NCI-H226 (cell line): ENCODE measurements around the gene GTPBP10.
"Not testable (repeated sequence)": the region's sequence is repeated elsewhere in the genome, so short reads cannot be mapped to it uniquely, and the experiment has no call there.

Experiments
- DNase-seq: peaks from one replicate; pipeline ENCODE4 v3.0.0-alpha.2; 2015

GTPBP10 gene, protein sequence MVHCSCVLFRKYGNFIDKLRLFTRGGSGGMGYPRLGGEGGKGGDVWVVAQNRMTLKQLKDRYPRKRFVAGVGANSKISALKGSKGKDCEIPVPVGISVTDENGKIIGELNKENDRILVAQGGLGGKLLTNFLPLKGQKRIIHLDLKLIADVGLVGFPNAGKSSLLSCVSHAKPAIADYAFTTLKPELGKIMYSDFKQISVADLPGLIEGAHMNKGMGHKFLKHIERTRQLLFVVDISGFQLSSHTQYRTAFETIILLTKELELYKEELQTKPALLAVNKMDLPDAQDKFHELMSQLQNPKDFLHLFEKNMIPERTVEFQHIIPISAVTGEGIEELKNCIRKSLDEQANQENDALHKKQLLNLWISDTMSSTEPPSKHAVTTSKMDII

DNA sequence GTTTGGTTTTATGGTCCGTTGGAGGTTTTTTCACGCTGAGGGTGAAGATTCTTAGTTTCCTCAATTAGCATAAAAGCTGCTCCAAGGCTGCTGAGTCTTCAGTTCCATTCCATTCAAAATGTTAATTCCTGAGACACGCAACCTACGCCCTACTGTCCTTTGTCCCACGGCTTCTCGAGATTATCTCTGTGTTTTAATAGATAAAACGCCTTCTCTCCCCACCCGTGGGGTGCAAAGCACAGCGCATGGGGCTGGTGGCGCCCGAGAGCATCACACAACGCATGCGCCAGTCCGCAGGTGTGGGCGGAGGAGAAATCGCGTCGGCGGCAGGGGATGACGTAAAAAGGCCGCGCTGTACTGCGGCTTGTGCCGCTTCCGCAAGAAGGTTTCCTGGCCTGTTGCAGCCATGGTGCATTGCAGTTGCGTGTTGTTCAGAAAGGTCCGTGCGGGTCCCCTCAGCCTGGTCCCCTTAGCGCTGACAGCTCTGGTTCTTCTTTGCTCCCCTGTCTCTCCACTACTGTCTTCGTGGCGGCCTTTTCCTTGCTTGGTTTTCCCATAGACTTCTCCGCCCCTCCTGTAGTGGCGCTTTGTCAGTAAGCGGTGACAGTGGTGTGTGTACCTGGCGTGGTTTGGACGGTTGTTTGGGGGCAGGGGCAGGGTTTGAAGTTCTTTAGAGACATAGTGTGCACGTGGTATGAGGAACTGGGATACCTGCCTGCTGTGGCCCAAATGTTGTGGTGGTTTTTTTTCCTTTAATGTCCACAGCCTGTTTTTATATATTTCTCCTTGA lies at the start of gene GTPBP10:
GTPBP10 (plus strand) TSS at position 381 of the 790 bp plus-strand sequence; CDS start at position 407, 26 bp downstream.
- DNase-seq, result peak; percentile 87

DNA sequence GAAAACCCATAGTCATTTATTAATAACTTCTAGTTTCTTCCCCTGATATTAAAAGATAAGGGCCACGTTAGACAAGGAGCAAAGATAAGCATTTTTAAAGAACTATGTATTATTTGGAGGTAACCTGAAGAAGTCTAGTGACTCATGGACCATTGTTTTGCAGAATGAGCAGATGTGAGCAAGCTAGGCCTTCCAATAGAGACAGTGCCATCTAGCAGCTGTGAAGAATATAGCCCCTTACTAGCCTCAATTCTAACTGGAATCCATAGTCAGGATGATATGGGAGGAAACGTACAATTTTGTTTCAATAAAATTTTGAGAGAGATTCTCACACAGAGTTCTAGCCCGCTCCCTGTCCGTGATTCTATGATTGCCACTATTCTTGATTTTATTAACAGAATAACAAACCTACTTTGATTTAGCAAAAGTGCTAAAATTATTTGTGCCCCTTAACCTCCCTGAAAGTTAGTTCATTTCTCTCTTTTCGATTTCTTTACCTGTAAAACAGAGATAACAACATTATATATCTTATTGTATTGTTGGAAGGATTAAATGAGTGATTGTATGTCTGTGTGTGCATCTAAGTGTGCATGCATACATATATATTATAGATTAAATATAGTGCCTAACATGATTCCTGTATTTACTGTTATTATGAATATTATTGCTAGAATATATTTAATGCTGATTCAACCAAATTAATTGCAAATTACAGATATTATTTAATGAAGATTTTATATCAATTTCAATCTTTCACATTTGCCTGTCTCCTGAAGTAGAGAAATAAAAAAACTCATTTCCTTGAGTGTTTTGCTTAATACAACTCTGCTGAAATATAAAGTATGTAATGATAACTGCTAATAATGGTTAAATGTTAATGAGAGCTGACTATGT lies 48.1 kb upstream of the GTPBP10 start:
- DNase-seq, result peak; percentile 38

DNA sequence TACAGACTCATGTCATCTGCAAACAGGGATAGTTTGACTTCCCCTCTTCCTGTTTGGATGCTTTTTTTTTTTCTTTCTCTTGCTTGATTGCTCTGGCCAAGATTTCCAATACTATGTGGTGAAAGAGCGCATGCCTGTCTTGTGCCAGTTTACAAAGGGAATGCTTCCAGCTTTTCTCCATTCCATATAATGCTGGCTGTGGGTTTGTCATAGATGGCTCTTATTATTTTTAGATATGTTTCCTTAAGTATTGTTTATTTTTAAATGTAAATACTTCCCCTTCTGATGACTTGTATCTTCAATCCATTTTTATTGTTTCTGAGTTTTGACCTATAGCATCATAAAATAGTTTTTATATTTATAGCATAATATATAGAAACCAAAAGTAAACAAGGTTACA lies 43.3 kb upstream of the GTPBP10 start:
- DNase-seq, result no peak

DNA sequence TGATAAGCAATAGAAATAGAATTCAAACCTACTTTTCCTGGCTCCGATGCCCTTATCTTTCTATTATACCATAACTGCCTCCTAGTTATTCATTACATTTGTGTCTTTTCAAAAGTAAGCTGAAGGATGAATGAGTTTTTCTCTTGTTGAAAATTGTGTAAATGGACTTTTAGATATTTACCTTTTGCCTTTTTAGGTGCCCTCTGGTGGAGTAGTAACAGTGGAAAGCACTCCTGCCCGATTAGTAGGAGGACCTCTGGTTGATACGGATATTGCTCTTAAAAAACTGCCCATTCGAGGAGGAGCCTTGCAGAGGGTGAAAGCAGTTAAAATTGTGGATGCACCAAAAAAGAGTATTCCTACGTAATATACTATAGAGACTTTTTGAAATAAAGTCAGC lies 36.6 kb upstream of the GTPBP10 start:
- no peak for DNase-seq

DNA sequence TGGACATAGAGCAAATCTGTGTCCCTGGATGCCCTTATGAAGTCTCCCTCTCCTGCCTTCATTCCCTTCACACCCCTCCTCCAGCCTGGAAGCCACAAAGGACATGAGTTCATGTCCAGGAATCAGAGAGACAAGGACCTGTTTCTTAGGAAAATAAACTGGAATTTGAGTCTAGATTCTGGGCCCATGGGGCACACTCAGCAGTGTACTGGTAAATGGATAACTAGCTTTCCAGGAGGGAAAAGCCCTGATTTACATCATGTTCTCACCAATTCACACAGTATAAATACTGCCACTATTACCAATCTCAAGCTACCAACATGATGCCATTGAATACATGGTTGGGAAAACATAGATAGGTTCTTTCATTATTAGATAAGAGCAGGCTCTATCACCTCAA lies 35.3 kb upstream of the GTPBP10 start:
- DNase-seq, result no peak

DNA sequence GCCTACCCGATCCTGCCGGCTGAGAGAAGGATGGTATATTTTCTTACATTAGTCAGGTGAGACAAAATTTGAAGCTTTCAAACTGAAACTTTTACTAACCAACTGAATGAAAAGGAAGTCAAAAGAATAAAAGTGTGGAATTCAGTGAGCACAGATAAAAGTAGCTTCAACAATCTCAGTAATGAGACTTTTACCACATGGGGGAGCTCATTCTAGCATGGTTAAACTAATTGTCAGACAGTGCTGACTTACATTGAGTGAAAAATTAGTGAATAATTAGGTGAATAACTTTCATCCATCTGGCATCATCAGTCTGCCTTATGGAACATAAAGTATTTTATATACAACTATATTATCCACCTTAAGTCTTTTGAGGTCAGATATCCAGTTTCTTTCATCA lies 33.8 kb upstream of the GTPBP10 start:
- no peak for DNase-seq

DNA sequence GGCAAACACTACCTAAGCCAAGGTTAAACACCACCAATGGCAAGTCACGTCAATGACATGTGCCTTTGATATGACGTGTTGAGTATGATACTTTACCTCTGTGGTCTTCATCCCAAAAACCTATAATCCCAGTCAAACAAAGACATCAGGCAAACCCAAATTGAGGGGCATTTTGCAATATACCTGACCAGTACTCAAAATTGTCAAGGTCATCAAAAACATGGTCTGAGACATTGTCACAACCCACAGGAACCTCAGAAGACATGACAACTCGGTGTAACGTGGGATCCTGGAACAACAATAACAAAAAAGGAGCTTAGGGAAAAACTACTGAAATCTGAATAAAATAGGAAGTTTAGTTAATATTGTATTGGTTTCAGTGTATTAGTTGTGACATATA lies 32.6 kb upstream of the GTPBP10 start:
- no peak for DNase-seq

DNA sequence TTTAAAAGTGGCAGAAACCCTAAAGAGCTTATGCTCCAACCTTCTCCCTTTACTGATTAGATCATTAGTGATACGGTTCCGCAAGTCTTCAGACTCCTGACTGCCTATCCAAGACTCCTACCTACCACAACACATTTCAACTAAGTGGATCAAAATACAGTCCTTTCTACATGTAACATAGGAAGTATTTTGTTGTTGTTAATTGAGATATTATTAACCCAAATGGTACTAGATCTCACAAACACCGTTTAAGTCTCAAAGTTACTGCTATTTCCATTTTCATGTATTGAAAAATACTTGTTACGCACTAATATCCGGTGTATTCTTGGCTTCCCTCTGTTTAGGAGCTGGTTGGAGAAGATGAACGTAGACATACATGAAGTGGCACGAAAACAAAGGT lies 26.5 kb upstream of the GTPBP10 start:
- DNase-seq, result no peak

DNA sequence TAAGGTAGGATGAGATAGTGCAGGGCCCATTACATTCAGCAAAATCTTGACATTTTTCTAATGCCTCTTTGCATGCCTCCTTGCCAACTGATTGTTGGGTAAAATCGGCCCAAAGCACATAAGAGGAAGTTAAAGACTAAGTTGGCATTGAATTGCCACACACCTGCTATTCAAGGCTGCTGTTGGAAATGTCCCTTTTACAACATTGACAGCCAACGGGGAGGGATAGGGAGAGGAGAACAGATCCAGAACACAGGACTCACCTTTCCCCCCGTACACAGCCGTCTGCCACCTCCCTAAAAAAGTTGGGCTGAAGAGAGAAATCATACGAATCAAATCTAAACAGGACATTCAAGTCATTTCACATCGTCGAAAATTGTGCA lies 26.1 kb upstream of the GTPBP10 start:
- DNase-seq, result no peak

DNA sequence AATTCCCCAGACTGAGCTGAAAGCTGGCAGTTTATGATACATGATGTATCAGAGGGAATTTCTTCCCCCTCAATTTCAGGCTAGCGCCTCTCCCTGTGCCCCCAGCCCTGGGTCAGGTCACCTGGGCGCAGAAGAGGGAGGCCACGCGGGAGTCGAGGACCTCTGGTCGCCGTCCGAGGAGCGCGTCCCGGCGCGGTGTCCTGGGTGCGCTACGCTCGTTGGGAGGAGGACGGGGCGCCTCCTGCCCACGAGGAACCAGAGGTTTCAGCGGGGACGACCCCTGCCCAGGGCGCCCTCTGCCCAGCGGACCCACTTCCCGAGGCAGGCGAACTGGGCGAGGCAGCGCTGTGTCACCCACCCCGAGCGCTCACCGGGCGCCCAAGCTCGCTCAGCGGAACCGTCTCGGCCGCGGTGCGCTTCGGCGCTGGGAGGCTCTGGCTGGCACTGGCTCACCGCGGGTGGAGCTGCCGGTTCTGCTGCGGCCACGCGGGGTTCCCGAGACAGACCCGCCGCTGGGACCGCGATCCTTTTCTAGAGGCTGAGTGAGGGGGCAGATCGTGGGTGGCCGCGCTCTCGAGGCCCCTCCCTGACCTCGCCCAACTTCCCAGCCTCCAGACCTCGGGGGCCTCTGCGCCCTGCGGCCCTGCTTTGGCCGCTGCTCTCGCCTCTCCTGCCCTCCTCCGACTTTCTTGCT lies 25.6 kb upstream of the GTPBP10 start, which contains the start of gene FAM237B:
FAM237B (minus strand) TSS at position 504 of the 694 bp plus-strand sequence. CDS start 1,556 bp downstream, outside the sequence.
- no peak for DNase-seq

DNA sequence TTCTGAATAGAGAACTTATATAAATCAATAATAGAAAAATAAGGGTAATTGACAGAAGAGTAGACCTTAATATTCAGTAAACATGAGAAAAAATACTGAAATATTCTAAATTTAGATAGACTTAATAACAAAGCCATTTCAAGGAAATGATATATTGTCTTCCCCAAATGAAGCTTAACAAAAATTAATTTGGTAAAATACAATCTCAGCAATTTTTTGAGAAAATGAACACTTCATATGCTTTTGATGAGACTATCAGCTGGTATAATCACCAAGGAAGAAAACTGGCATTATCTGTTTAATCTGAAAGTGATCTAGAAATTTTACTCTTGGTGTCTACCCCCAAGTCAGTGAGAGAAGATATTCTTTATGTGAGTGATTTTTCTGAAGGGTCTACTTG lies 23.7 kb upstream of the GTPBP10 start:
- no peak for DNase-seq

DNA sequence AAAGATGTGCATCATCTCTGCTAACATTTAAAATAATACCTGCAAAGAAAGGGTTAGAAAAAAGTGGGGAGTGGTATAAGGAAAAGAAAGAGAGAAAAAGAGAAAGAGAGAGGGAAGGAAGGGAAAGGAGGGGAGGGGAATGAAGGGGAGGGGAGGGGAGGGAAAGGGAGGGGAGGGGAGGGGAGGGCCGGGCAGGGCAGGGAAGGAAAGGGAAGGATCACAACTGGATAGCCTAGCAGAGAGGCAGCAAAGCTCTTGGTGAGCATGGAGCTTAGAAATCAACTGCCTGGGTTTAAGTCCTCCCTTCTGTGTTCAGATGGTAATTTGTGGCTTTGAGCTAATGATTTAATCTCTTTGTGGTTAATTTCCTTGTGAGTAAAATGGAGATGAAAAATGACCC lies 20.0 kb upstream of the GTPBP10 start:
- no peak for DNase-seq

DNA sequence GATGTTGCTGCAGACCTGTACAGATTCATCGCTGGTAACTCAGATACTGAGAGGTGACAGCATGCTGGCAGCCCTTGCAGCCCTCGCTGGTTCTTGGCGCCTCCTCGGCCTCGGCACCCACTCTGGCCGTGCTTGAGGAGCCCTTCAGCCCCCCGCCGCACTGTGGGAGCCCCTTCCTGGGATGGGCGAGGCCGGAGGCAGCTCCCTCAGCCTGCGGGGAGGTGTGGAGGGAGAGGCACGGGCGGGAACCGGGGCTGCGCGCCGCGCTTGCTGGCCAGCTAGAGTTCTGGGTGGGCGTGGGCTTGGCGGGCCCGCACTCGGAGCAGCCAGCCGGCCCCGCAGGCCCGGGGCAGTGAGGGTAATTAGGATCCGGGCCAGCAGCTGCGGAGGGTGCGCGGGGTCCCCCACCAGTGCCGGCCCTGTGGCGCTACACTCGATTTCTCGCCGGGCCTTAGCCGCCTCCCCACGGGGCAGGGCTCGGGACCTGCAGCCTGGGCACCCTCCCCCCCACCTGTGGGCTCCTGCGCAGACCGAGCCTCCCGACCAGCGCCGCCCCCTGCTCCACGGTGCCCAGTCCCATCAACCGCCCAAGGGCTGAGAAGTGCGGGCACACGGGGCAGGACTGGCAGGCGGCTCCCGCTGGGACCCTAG lies 12.2 kb upstream of the GTPBP10 start:
- DNase-seq, result no peak

DNA sequence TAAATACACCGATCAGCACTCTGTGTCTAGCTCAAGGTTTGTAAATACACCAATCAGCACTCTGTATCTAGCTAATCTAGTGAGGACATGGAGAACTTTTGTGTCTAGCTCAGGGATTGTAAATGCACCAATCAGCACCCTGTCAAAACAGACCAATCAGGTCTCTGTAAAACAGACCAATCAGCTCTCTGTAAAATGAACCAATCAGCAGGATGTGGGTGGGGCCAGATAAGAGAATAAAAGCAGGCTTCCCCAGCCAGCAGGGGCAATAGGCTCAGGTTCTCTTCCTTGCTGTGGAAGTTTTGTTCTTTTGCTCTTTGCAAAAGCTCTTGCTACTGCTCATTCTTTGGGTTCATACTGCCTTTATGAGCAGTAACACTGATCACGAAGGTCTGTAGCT lies 11.6 kb upstream of the GTPBP10 start:
- DNase-seq, result not testable (repeated sequence)

DNA sequence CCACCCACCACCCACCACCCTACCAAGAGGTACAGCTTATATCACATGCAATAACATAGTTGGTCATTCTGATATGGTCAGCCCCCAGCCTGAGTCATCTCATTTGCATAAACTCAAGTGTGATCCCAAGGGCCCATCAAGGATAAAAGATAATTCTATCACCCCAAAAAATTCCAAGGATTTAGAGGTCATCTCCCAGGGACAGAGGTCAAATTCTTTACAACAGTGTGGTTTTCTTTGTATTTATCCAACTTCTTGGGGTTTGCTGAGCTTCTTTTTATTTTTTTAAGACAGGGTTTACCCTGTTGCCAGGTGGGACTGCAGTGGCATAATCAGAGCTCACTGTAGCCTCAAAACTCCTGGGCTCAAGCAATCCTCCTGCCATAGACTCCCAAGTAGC lies 9.4 kb upstream of the GTPBP10 start:
- DNase-seq, result peak; percentile 53

DNA sequence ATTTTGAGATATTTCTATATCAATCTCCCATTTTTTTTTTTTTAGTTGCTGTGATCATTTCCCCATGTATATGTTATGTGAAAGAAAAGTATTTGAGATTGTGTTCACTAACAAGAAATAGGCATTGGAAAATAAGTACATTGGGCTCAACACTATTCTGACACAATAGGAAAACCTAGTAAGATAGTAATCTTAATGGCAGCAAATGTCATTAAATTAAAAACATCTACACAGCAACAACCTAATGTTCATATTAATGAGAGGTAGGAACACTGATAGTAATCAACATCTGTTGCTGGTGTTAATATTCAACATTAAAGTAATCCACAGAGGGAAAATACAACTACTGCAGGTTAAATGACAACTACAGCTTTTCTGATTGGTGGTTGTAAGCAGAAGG lies 1.5 kb upstream of the GTPBP10 start:
- no peak for DNase-seq

DNA sequence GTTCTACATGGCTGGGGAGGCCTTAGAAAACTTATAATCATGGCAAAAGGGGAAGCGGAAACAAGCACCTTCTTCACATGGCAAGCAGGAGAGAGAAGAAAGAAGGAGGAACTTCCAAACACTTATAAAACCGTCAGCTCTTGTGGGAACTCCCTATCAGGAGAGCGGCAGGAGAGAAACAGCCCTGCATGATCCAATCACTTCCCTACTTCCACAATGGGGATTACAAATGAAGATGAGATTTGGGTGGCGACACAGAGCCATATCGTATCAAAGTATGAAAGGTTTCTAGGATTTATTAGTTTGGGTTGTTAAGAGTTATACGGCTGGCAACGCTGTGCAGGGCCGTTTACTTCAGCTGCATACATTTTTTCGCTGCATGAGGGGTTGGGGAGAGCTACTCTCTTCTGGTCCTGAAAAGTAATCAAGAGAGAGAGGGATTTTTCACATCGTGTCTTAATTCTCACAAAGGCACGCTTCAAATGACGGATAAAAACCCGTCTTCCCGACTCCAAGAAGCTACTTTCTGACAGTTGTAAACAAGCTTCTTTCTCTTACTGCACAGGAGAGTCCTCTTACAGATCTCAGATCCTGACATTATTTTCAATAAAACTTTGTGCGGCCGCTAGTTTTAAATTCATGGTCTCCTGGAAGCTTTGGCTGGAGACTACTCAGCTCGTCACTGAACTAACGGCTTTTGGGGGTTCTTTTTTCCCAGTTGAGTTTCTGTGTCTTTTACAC lies 751 bp upstream of the GTPBP10 start:
- DNase-seq, result no peak

DNA sequence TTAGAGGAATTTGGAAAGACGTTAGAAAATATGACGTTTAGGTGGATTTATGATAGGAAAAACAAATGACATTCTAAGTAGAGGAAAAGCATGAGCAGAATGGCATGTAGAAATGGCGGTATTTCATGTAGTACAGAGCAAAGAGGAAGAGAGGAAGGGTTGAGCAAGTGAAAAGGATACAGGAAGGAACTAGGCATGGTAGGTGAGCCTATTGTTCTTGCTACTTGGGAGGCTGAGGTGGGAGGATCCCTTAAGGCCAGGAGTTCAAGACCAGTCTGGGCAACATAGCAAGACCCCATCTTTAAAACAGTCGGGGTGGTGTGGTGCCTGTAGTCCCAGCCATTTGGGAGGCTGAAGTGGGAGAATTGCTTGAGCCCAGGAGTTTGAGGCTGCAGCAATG lies 1.2 kb downstream of the GTPBP10 start:
- DNase-seq, result no peak

DNA sequence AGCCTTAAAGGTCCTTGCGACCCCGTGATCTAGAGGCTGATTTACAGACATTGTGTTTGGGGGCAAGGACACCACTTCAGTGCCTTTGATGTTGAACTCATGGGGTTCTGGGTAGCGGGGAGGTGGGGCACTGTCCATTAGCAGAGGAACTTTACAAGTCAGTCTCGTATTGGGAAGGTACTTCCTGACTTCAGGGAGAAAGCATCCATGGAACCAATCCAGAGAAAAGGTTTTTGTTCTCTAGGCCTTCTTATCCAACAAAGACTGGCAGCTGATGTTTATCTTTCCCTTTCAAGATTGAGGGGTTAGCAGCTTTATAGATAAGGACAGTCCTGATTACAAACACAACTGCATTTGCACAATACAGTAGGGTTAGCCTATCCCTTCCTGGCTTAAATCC lies 2.8 kb downstream of the GTPBP10 start:
- DNase-seq, result no peak

DNA sequence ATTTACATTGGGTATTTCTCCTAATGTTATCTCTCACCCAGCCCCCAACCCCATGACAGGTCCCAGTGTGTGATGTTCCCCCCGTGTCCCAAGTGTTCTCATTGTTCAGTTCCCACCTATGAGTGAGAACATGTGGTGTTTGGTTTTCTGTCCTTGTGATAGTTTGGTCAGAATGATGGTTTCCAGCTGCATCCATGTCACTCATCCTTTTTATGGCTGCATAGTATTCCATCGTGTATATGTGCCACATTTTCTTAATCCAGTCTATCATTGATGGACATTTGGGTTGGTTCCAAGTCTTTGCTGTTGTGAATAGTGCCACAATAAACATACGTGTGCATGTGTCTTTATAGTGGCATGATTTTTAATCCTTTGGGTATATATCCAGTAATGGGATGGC lies 3.5 kb downstream of the GTPBP10 start:
- DNase-seq, result not testable (repeated sequence)

DNA sequence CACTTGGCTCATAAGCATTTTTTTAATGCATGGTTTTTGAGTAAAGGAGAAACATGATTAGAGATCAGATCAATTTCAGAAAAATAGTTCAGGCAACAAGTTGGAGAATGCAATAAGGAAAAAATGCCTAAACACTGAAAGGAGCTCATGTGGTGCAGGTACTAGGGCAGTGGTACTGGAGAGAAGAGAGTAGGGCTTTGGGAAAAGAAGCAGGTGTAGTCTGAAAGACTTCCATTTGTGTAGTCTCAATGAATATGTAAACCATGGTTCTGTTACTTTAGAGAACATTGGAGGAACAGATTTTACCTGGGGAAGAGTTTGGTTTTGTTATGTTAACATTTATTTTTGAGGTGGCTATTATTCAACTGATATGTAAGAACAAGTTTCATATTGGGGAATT lies 5.5 kb downstream of the GTPBP10 start:
- no peak for DNase-seq
